SU-DHL-6 (cell line): ENCODE results near the gene DLX4.

Experiments
- H2AFZ ChIP-seq: fragments of 200-600 bp; sonication (generic); 2 replicates; pipeline ENCODE4 v1.6.1; 2014; ENCODE audit warnings: low read depth, mild to moderate bottlenecking, moderate library complexity, mixed read lengths, antibody characterized with exemption, low read length; ENCODE audit not compliant: severe bottlenecking
- H3F3A ChIP-seq: fragments of 200-600 bp; shearing (Covaris generic); 2 replicates; pipeline ENCODE4 v1.6.0; 2016; ENCODE audit warnings: antibody characterized with exemption, mild to moderate bottlenecking; ENCODE audit not compliant: insufficient read depth
- H3K27ac ChIP-seq: fragments of 200-600 bp; sonication (generic); 2 replicates; pipeline ENCODE4 v1.5.1; 2016; ENCODE audit warnings: low read depth, mild to moderate bottlenecking, low read length, moderate library complexity, mixed read lengths
- H3K27me3 ChIP-seq: fragments of 200-600 bp; sonication (generic), shearing (Covaris generic); 2 replicates; pipeline ENCODE4 v1.6.0; 2014; ENCODE audit warnings: mild to moderate bottlenecking, low read length
- H3K36me3 ChIP-seq: fragments of 200-600 bp; sonication (generic); 2 replicates; pipeline ENCODE4 v1.6.1; 2014; ENCODE audit warnings: mild to moderate bottlenecking, low read length, mixed read lengths
- H3K4me2 ChIP-seq: fragments of 300-600, 200-600 bp; shearing (Covaris generic), sonication (generic); 2 replicates; pipeline ENCODE4 v1.6.0; 2014; ENCODE audit warnings: low read length, low read depth, mild to moderate bottlenecking; ENCODE audit not compliant: poor library complexity, severe bottlenecking
- H3K4me3 ChIP-seq: fragments of 200-600 bp; sonication (generic); 2 replicates; pipeline ENCODE4 v1.5.1; 2014; ENCODE audit warnings: antibody characterized with exemption, low read length, mild to moderate bottlenecking, mixed read lengths; ENCODE audit not compliant: insufficient read depth, poor library complexity, severe bottlenecking
- H3K79me2 ChIP-seq: fragments of 200-600 bp; sonication (generic); 2 replicates; pipeline ENCODE4 v1.6.1; 2014; ENCODE audit warnings: mild to moderate bottlenecking, low read length, moderate library complexity; ENCODE audit not compliant: insufficient read depth
- H3K9ac ChIP-seq: fragments of 200-600 bp; sonication (generic); 2 replicates; pipeline ENCODE4 v1.7.0; 2014; ENCODE audit warnings: mild to moderate bottlenecking, low read length
- H3K9me2 ChIP-seq: fragments of 200-600 bp; sonication (generic); replicated peaks from 2 replicates; pipeline ENCODE4 v1.6.1; 2014; ENCODE audit warnings: low read length; ENCODE audit not compliant: insufficient read depth
- H3K9me3 ChIP-seq: fragments of 200-600 bp; sonication (generic); 2 replicates; pipeline ENCODE4 v1.6.1; 2014; ENCODE audit warnings: low read length, mixed read lengths; ENCODE audit not compliant: insufficient read depth
- H4K20me1 ChIP-seq: fragments of 200-600 bp; sonication (generic); 2 replicates; pipeline ENCODE4 v1.6.1; 2014; ENCODE audit warnings: low read depth, mild to moderate bottlenecking, antibody characterized with exemption, low read length, moderate library complexity, mixed read lengths
- EZH2phosphoT487 ChIP-seq: fragments of 200-600 bp; sonication (generic), shearing (Covaris generic); conservative IDR thresholded peaks from 2 replicates; pipeline ENCODE4 v1.6.1; 2018; ENCODE audit warnings: mild to moderate bottlenecking, antibody characterized with exemption, low read length, moderate library complexity, mixed read lengths
- TF ChIP-seq, protein P1 (sequence below): fragments of 200-600 bp; sonication (generic); IDR thresholded peaks from one replicate; pipeline ENCODE4 v1.5.1; 2017; ENCODE audit warnings: antibody characterized with exemption, mild to moderate bottlenecking, low read length, moderate library complexity; ENCODE audit not compliant: insufficient read depth, poor library complexity, severe bottlenecking

Gene DLX4

DNA sequence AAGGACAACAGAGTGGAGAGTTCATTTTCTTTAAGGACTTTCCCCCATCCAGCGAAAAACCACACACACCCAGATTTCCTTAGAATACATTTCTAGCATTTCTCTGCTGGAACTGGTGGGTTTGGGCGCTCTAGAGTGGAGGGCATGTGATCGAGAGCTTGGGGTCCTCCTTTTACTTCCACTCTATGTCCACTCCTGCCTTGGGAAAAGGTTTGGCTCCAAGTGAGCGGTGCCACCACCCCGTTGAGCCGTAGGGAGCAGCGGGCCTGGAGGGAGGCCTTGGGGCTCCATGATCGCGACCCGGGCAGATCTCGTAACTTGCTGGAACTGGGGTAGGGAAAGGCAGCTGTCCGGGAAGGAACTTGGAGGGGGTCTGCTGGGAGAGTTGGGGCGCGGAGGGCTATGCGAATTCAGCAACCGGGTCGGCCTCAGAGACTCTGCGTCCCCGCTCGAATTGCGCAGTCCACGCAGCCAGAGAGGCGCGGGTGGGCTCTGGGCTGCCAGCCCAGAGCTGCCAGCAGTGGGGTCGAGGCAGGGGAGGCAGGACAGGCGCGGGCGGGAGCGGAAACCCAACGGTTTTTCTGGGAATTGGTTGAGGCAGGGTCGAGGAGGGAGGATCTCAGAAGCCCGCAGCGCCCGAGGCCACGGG is 2.3 kb downstream of the DLX4 start:
- Histone ChIP-seq H3K27ac (no peak overlapping the region), H3K9me3 (no peaks in the 10 kb centered on the region), H3K9me2 (no peaks in the 10 kb centered on the region), H3K9ac (no peak overlapping the region), H3K36me3 (no peaks in the 10 kb centered on the region), H4K20me1 (no peaks in the 10 kb centered on the region), H3K4me3 (no peak overlapping the region), H3K27me3 (no peaks in the 10 kb centered on the region), H3F3A (0 out of 2 replicates have a peak, but pooled peaks cover 3% of the 10 kb centered on the region), H3K79me2 (no peaks in the 10 kb centered on the region), H3K4me2 (no peak overlapping the region), H2AFZ (no peak overlapping the region)
- TF ChIP-seq, protein P1, sequence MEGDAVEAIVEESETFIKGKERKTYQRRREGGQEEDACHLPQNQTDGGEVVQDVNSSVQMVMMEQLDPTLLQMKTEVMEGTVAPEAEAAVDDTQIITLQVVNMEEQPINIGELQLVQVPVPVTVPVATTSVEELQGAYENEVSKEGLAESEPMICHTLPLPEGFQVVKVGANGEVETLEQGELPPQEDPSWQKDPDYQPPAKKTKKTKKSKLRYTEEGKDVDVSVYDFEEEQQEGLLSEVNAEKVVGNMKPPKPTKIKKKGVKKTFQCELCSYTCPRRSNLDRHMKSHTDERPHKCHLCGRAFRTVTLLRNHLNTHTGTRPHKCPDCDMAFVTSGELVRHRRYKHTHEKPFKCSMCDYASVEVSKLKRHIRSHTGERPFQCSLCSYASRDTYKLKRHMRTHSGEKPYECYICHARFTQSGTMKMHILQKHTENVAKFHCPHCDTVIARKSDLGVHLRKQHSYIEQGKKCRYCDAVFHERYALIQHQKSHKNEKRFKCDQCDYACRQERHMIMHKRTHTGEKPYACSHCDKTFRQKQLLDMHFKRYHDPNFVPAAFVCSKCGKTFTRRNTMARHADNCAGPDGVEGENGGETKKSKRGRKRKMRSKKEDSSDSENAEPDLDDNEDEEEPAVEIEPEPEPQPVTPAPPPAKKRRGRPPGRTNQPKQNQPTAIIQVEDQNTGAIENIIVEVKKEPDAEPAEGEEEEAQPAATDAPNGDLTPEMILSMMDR, result no peak
- TF ChIP-seq EZH2phosphoT487, result no peak

DNA sequence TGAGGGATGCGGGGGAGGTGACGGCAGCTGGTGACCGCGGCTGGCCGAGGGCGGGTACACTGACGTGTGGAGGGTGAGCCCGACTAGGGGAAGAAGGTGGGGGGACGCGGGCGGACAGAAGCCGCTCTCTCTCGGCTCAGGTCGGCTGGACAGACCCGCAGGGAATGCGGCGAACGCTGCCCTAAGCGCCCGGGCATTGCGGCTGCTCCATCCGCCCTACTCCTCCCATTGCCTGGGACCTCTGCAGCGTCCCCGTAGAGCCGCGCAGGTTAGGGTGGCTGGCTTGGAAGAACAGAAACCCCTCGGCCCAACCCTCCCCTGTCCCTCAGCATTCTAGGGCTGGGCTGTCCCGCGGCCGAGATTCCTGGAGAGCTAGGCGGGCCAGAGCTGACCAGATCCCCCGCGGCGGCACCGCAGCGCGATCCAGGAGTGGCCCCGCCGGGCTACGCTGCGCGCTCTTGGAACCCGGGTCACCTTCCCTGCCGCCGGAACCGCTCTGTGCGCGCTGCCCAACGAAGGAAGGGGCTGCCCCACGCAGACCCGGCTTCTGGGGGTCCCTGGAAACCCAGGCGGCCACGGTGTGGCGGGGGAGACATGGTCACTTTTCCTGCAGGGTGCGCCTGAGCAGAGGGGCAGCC is 3.0 kb downstream of the DLX4 start:
- no peaks in the 10 kb centered on the region for H3K9me3 ChIP-seq
- H4K20me1 ChIP-seq, result no peaks in the 10 kb centered on the region
- no peak overlapping the region for H3K27ac ChIP-seq
- H3K9ac ChIP-seq, result no peak overlapping the region
- H3K36me3 ChIP-seq, result no peaks in the 10 kb centered on the region
- 0 out of 2 replicates have a peak, but pooled peaks cover 3% of the 10 kb centered on the region for H3F3A ChIP-seq
- no peak overlapping the region for H3K4me3 ChIP-seq
- TF ChIP-seq, protein P1, result no peak
- no peak for TF ChIP-seq EZH2phosphoT487
- no peaks in the 10 kb centered on the region for H3K9me2 ChIP-seq
- no peak overlapping the region for H3K4me2 ChIP-seq
- H2AFZ ChIP-seq, result no peak overlapping the region
- H3K79me2 ChIP-seq, result no peaks in the 10 kb centered on the region
- H3K27me3 ChIP-seq, result no peaks in the 10 kb centered on the region

DNA sequence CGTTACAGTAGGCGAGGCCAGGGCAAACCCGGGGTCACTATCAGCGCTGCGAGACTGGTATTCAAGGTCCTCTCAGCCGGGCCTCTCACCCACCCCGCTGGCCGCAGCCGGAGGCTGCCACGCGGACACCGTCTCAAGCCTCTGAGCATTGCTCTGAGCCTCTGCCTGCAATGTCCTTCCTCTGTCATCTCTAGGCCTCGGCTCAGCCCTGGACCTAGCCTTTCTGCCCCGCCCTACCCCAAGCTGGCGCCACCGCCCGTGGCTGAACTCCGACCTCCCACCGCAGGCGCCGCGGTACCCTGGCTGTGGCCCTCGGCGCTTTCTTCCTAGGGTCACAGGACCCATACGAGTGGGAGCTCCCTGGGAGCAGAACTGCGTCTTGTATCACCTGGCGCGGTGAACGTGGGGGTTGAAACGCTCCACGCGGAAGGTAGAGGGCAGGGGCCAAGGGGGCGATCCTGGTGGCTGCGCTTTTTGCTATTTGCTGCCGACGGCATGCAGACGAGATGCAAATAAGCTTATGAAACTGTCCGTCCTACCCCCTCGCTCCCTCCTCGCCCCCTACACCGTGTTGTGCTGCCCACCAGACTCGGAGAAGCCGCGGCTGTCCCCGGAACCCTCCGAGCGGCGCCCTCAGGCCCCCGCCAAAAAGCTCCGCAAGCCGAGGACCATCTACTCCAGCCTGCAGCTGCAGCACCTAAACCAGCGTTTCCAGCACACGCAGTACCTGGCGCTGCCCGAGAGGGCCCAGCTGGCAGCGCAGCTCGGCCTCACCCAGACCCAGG is 3.7 kb downstream of the DLX4 start:
- Histone ChIP-seq H2AFZ (no peak overlapping the region), H3K9me3 (no peaks in the 10 kb centered on the region), H4K20me1 (no peaks in the 10 kb centered on the region), H3K4me3 (no peak overlapping the region), H3K36me3 (no peaks in the 10 kb centered on the region), H3K9ac (no peak overlapping the region), H3K4me2 (no peak overlapping the region), H3K79me2 (no peaks in the 10 kb centered on the region), H3K27ac (no peak overlapping the region), H3K9me2 (no peaks in the 10 kb centered on the region), H3K27me3 (no peaks in the 10 kb centered on the region), H3F3A (0 out of 2 replicates have a peak, but pooled peaks cover 3% of the 10 kb centered on the region)
- TF ChIP-seq, protein P1, result no peak
- no peak for TF ChIP-seq EZH2phosphoT487
